Left lung (tissue), 10 donors: ENCODE data around the gene CFAP299. TPM values are rescaled to one million over a fixed set of nuclear protein-coding genes. Genes with fewer than 3 reads are reported as not detected.
A peak's percentile ranks its signal among the peaks of the same experiment; 100 is the strongest.

Source experiments
- ATAC-seq: fragments of 200-7000 bp; cut with Tn5 transposase; one replicate; pipeline ENCODE4 v1.9.1; 2020; ENCODE audit warnings: moderate library complexity
- DNase-seq, 4 donors: peaks; one replicate each; pipeline ENCODE4 v3.0.0-alpha.2; 2013 to 2020
- H3K27ac ChIP-seq, 2 donors: fragments of 200-600 bp; sonication (generic) in 1 of 2; one replicate each; pipeline versions ENCODE4 v1.5.0 to v1.8.0; 2020 to 2021
- H3K27me3 ChIP-seq, 2 donors: fragments of 200-600 bp; sonication (generic) in 1 of 2; one replicate each; pipeline versions ENCODE4 v1.5.0 to v1.8.0; 2020 to 2021
- H3K36me3 ChIP-seq, 2 donors: fragments of 200-600 bp; sonication (generic) in 1 of 2; one replicate each; pipeline versions ENCODE4 v1.5.0 to v1.8.0; 2020 to 2021
- H3K4me1 ChIP-seq, 2 donors: fragments of 200-600 bp; one replicate each; pipeline ENCODE4 v1.8.0; 2021
- H3K4me3 ChIP-seq, 2 donors: fragments of 200-600 bp; sonication (generic) in 1 of 2; one replicate each; pipeline versions ENCODE4 v1.5.0 to v1.8.0; 2020 to 2021; ENCODE audit warnings: mild to moderate bottlenecking in 1 of 2
- H3K9me3 ChIP-seq, 2 donors: fragments of 200-600 bp; sonication (generic) in 1 of 2; one replicate each; pipeline versions ENCODE4 v1.5.0 to v1.8.0; 2020 to 2021
- CTCF ChIP-seq, 2 donors: fragments of 200-600 bp; sonication (generic) in 1 of 2; IDR thresholded peaks; one replicate each; pipeline versions ENCODE4 v1.5.0 to v1.8.0; 2021; ENCODE audit warnings: antibody characterized with exemption in 2 of 2
- intact Hi-C, 2 donors: fragments of 100-400 bp; cut with DNase I; formaldehyde crosslinking; loops; one replicate each; pipeline versions ENCODE4 v1.11.2 to v1.14.2; 2022
- polyA plus RNA-seq, 6 donors: library from polyadenylated mRNA; unstranded; fragments of 120-200 nt; gene quantifications; one replicate each; pipeline ENCODE4 v1.2.1, GENCODE V29; 2013; ENCODE audit not compliant: insufficient read length in 6 of 6
- total RNA-seq, 2 donors: library from RNA; stranded (reverse); fragmentation: NEBNext Ultra II Directional; extraction: Animal tissue kit (Norgen Biotek cat#: 25700); gene quantifications; one replicate each; pipeline ENCODE4 v1.2.1, GENCODE V29; 2021
- donor health status: DM: no; HTN: yes; CAD: no.
- donor health status: DM: no; HTN: no; CAD: no.

Gene CFAP299
- total and polyA plus RNA-seq, 8 donors, result 1.2 to 2.3 (median 1.6) TPM; not detected in 1

GRCh38 chr4:80614319-80614718, 278.8 kb downstream of the CFAP299 start:
- H3K9me3 ChIP-seq, result no peaks in the 10 kb centered on the region
- no peak for DNase-seq
- no peak for ATAC-seq
- intact Hi-C loops, result no loop called here
- H3K4me3 ChIP-seq, result no peak overlapping the region
- no peaks in the 10 kb centered on the region for H3K27me3 ChIP-seq
- no peaks in the 10 kb centered on the region for H3K36me3 ChIP-seq
- no peak for TF ChIP-seq CTCF (IDR thresholded peaks at IDR 0.05)
- peaks cover 0 to 4% of the 10 kb centered on the region in 2 donors for H3K4me1 ChIP-seq
- H3K27ac ChIP-seq, result no peak overlapping the region

- ATAC-seq (peak; percentile 67), DNase-seq (no peak)
- no peaks in the 10 kb centered on the region for H3K9me3 ChIP-seq
- intact Hi-C loops, result no loop called here
- H3K27ac ChIP-seq, result no peak overlapping the region
- no peak for TF ChIP-seq CTCF (IDR thresholded peaks at IDR 0.05)
- H3K27me3 ChIP-seq, result no peaks in the 10 kb centered on the region
- H3K4me3 ChIP-seq, result no peak overlapping the region
- H3K4me1 ChIP-seq, result peaks cover 0 to 4% of the 10 kb centered on the region in 2 donors
- no peaks in the 10 kb centered on the region for H3K36me3 ChIP-seq
These were observed 279.6 kb downstream of the CFAP299 start for GRCh38 chr4:80615099-80615498.

- intact Hi-C loops, result no loop called here
- DNase-seq, result peak in 1 of 4 donors; percentile 9
These were observed 283.6 kb downstream of the CFAP299 start for GRCh38 chr4:80619070-80619674.

GRCh38 chr4:80631861-80632260, 296.3 kb downstream of the CFAP299 start:
- H3K27me3 ChIP-seq, result no peaks in the 10 kb centered on the region
- H3K36me3 ChIP-seq, result no peaks in the 10 kb centered on the region
- DNase-seq (no peak), ATAC-seq (no peak)
- H3K27ac ChIP-seq, result no peak overlapping the region
- H3K9me3 ChIP-seq, result peaks cover 0 to 3% of the 10 kb centered on the region in 2 donors
- no peaks in the 10 kb centered on the region for H3K4me1 ChIP-seq
- TF ChIP-seq CTCF (IDR thresholded peaks at IDR 0.05), result no peak
- H3K4me3 ChIP-seq, result no peak overlapping the region
- intact Hi-C loops, result no loop called here

More at GRCh38 chr4:80619070-80619674, 283.6 kb downstream of the CFAP299 start:
- Histone ChIP-seq H3K9me3 (peaks cover 0 to 7% of the 10 kb centered on the region in 2 donors), H3K4me1 (peaks cover 0 to 4% of the 10 kb centered on the region in 2 donors), H3K27ac (no peak overlapping the region), H3K4me3 (no peak overlapping the region), H3K27me3 (no peaks in the 10 kb centered on the region), H3K36me3 (no peaks in the 10 kb centered on the region)
- peak; percentile 63 for ATAC-seq
- TF ChIP-seq CTCF (IDR thresholded peaks at IDR 0.05), result no peak

GRCh38 chr4:80637190-80637589, 301.7 kb downstream of the CFAP299 start:
- no peaks in the 10 kb centered on the region for H3K4me1 ChIP-seq
- intact Hi-C loops, result no loop called here
- no peak overlapping the region for H3K4me3 ChIP-seq
- no peak for TF ChIP-seq CTCF (IDR thresholded peaks at IDR 0.05)
- no peak for DNase-seq
- no peaks in the 10 kb centered on the region for H3K9me3 ChIP-seq
- no peaks in the 10 kb centered on the region for H3K36me3 ChIP-seq
- H3K27ac ChIP-seq, result no peak overlapping the region
- no peaks in the 10 kb centered on the region for H3K27me3 ChIP-seq
- no peak for ATAC-seq
